PC-3 (cell line): Measurements from ENCODE around the gene GPR84. TPM values are rescaled to one million over a fixed set of nuclear protein-coding genes. Genes with fewer than 3 reads are reported as not detected.
"Not testable (repeated sequence)": the region's sequence is repeated elsewhere in the genome, so short reads cannot be mapped to it uniquely, and the experiment has no call there.

Experiments used
- ATAC-seq: fragments of 200-7000 bp; cut with Tn5 transposase; 2 replicates; pipeline ENCODE4 v1.9.1; 2020; ENCODE audit warnings: mild to moderate bottlenecking, moderate library complexity
- BruUV-seq: library from RNA; stranded (reverse); fragments of 400-500 nt; replicated peaks from 2 replicates; lab custom pipeline; 2021; lab: Mats Ljungman, UMichigan
- CTCF ChIA-PET: fragments of 300-600 bp; sonication (Branson Sonifier 250); formaldehyde crosslinking; loops from one replicate; lab custom pipeline; 2022; ENCODE audit warnings: antibody characterized with exemption; lab: Charles Lee
- POLR2A ChIA-PET: fragments of 300-600 bp; sonication (Branson Sonifier 250); formaldehyde crosslinking; loops from one replicate; lab custom pipeline; 2022; ENCODE audit warnings: antibody characterized with exemption; ENCODE audit not compliant: unreplicated experiment; lab: Charles Lee
- DNase-seq: peaks from one replicate; pipeline ENCODE4 v3.0.0-alpha.2; 2015
- H2AFZ ChIP-seq: fragments of 300-600 bp; sonication (generic); 2 replicates; pipeline ENCODE4 v1.6.0; 2016; ENCODE audit warnings: antibody characterized with exemption, low read length
- H3F3A ChIP-seq: fragments of 300-600 bp; sonication (generic); one replicate; pipeline ENCODE4 v1.6.0; 2017; ENCODE audit warnings: antibody characterized with exemption, low read length, control low read depth, mild to moderate bottlenecking; ENCODE audit not compliant: unreplicated experiment
- H3K27ac ChIP-seq: fragments of 300-600 bp; sonication (generic); 2 replicates; pipeline ENCODE4 v1.5.1; 2016; ENCODE audit warnings: mild to moderate bottlenecking, low read length
- H3K27me3 ChIP-seq: fragments of 300-600 bp; sonication (generic); 2 replicates; pipeline ENCODE4 v1.6.1; 2016; ENCODE audit warnings: low read length, mixed read lengths
- H3K36me3 ChIP-seq: fragments of 300-600 bp; sonication (generic); 2 replicates; pipeline ENCODE4 v1.6.1; 2016; ENCODE audit warnings: low read depth, mixed run types, low read length, mixed read lengths
- H3K4me1 ChIP-seq: fragments of 300-600 bp; sonication (generic); 2 replicates; pipeline ENCODE4 v1.5.1; 2016; ENCODE audit warnings: low read length; ENCODE audit not compliant: insufficient read depth
- H3K4me2 ChIP-seq: fragments of 300-600 bp; sonication (generic); 2 replicates; pipeline ENCODE4 v1.6.0; 2016; ENCODE audit warnings: low read length
- H3K4me3 ChIP-seq: fragments of 300-600 bp; sonication (generic); 2 replicates; pipeline ENCODE4 v1.5.1; 2016; ENCODE audit warnings: mild to moderate bottlenecking, low read length, mixed read lengths
- H3K79me2 ChIP-seq: fragments of 300-600 bp; sonication (generic); 2 replicates; pipeline ENCODE4 v1.6.1; 2017; ENCODE audit warnings: low read length, mixed read lengths
- H3K9ac ChIP-seq: fragments of 300-600 bp; sonication (generic); 2 replicates; pipeline ENCODE4 v1.6.0; 2016; ENCODE audit warnings: mild to moderate bottlenecking, low read length
- H3K9me2 ChIP-seq: fragments of 300-600 bp; sonication (generic); replicated peaks from 2 replicates; pipeline ENCODE4 v1.6.1; 2016; ENCODE audit warnings: mixed run types, low read length, mixed read lengths
- H3K9me3 ChIP-seq: fragments of 300-600 bp; sonication (generic); 2 replicates; pipeline ENCODE4 v1.6.1; 2016; ENCODE audit warnings: low read length, mixed read lengths
- H4K20me1 ChIP-seq: fragments of 300-600 bp; sonication (generic); 2 replicates; pipeline ENCODE4 v1.6.1; 2016; ENCODE audit warnings: low read length, mixed read lengths
- EZH2 ChIP-seq: fragments of 300-600 bp; sonication (generic); IDR thresholded peaks from one replicate; pipeline ENCODE4 v1.6.1; 2017; ENCODE audit warnings: antibody characterized with exemption, mild to moderate bottlenecking, low read length; ENCODE audit not compliant: unreplicated experiment
- EZH2phosphoT487 ChIP-seq: fragments of 300-600 bp; sonication (generic); IDR thresholded peaks from 2 replicates; pipeline ENCODE4 v1.6.1; 2018; ENCODE audit warnings: mild to moderate bottlenecking, antibody characterized with exemption, low read length, borderline replicate concordance
- intact Hi-C: fragments of 100-400 bp; cut with micrococcal nuclease; formaldehyde crosslinking; loops from 2 replicates; pipeline ENCODE4 v1.9.0; 2023
- total RNA-seq: library from RNA; depleted of rRNA; stranded (reverse); fragments of >200 nt; gene quantifications from 2 replicates; pipeline ENCODE4 v1.2.3, GENCODE V29; 2014
- TF ChIP-seq, protein P1 (sequence below): fragments of 300-600 bp; sonication (generic); conservative IDR thresholded peaks from 2 replicates; pipeline ENCODE4 v1.5.1; 2017; ENCODE audit warnings: antibody characterized with exemption, low read depth, mild to moderate bottlenecking, low read length

The GPR84 gene
- total RNA-seq, 1 experiment from 2014 or later: not detected

DNA sequence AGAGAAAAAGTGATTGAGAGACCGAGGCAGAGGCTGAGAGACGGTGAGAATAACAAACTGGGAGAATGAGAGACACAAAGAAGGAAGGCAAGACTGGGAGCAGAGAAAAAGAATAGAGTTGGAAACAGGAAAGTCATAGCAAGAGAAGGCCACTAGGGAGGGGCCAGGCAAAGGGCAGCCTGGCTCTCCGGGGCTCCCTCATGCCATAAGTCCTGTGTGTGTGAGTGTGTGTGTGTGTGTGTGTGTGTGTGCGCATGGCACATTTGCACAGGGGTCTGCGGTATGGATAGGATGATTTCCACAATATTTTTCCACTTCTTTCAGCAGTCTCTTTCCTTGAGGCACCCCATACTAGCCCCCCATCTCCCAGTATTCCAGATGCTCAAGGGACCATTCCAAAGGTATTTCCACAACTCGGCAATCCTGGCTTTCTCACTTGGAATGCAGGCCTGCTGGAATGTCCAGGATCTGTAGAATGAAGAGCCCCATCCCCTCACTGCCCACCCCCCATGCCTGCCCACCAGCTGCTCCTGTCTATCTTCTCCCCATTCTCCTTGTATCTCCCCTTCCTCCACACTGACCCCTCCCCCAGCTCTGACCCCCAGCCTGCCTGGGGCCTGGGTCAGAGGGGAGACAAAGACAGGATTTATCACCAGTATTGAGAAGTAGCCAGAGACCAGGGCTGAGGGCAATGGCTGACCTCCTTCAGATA lies 9.0 kb downstream of the GPR84 start:
- Histone ChIP-seq H3K27me3 (no peaks in the 10 kb centered on the region), H3K36me3 (peaks cover 11% of the 10 kb centered on the region; the same call in 1 of the 2 replicates), H3K9ac (no peak overlapping the region), H3F3A (no peaks in the 10 kb centered on the region), H3K79me2 (no peaks in the 10 kb centered on the region), H3K4me2 (no peak overlapping the region), H3K27ac (no peak overlapping the region), H3K9me2 (no peaks in the 10 kb centered on the region), H3K4me3 (no peak overlapping the region), H3K9me3 (no peaks in the 10 kb centered on the region), H2AFZ (no peak overlapping the region), H4K20me1 (no peaks in the 10 kb centered on the region), H3K4me1 (peaks cover 20% of the 10 kb centered on the region)
- BruUV-seq: no TSS peak
- DNase-seq: no peak
- ChIA-PET POLR2A (no interaction called here), CTCF (no interaction called here)
- no peak for ATAC-seq
- intact Hi-C loops: no loop called here
- TF ChIP-seq, protein P1, sequence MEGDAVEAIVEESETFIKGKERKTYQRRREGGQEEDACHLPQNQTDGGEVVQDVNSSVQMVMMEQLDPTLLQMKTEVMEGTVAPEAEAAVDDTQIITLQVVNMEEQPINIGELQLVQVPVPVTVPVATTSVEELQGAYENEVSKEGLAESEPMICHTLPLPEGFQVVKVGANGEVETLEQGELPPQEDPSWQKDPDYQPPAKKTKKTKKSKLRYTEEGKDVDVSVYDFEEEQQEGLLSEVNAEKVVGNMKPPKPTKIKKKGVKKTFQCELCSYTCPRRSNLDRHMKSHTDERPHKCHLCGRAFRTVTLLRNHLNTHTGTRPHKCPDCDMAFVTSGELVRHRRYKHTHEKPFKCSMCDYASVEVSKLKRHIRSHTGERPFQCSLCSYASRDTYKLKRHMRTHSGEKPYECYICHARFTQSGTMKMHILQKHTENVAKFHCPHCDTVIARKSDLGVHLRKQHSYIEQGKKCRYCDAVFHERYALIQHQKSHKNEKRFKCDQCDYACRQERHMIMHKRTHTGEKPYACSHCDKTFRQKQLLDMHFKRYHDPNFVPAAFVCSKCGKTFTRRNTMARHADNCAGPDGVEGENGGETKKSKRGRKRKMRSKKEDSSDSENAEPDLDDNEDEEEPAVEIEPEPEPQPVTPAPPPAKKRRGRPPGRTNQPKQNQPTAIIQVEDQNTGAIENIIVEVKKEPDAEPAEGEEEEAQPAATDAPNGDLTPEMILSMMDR: no peak
- TF ChIP-seq EZH2 (no peak), EZH2phosphoT487 (no peak)

GRCh38 chr12:54354271-54354670 lies 10.0 kb downstream of the GPR84 start:
- POLR2A ChIA-PET, H3K27me3 ChIP-seq, H3F3A ChIP-seq, H3K79me2 ChIP-seq, H3K4me2 ChIP-seq, intact Hi-C loops, H3K9ac ChIP-seq, BruUV-seq, CTCF ChIA-PET, H3K4me3 ChIP-seq, H3K27ac ChIP-seq, H2AFZ ChIP-seq, H3K9me3 ChIP-seq, ATAC-seq, H4K20me1 ChIP-seq, DNase-seq, H3K9me2 ChIP-seq: not testable (repeated sequence)
- Histone ChIP-seq H3K4me1 (peaks cover 12% of the 10 kb centered on the region), H3K36me3 (peaks cover 16% of the 10 kb centered on the region; the same call in 1 of the 2 replicates)

DNA sequence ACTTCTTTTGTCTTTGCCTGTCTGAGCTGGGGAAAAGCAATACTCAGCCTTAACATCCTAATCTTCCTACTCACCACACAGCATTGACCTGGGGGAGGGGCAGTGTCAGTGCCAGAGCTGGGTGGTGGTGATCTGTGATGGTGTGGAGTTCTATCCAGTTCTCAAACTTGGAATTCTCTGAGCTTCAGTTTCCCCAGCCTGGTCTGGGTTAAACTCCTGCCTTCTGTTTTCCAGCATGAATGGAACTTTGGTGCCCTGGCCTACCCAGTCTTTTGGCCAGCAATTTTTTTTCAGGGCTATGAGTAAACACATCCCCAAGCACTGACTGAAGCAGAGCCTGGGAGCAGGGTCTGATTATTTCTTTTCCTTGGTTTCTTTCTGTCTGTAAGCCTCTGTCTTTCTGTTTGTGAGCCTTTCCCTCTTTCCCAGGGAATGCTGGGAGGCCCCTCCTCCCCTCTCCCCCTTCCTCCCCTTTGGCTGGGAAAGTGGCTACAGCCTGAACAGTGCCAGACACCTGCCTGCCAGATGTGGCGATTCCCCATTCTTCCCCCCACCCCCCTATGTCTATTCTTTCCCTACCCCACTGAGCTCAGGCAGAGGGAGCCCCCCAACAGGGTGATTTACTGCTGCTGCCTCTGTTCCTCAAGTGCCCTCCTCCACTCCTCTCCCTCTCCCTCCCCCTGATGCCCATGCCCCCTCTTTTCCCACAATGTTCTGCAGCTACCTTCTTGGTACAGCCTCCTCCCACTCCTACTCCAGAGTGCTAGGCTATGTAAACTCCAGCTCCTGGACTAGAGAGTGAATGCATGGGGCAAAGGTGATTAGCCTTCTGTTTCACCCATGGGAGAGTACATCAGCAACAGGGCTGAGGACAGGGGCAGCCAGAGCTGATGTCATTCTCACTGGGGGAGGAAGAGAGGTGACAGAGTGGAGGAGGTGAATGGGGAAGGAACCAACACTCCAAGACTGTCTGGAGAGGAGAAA lies 11.1 kb downstream of the GPR84 start:
- Histone ChIP-seq H3K27ac (no peak overlapping the region), H3K27me3 (no peaks in the 10 kb centered on the region), H2AFZ (no peak overlapping the region), H4K20me1 (no peaks in the 10 kb centered on the region), H3K9ac (no peak overlapping the region), H3K9me3 (no peaks in the 10 kb centered on the region), H3K79me2 (no peaks in the 10 kb centered on the region), H3F3A (no peaks in the 10 kb centered on the region), H3K4me2 (no peak overlapping the region), H3K4me3 (no peak overlapping the region), H3K36me3 (peaks cover 22% of the 10 kb centered on the region), H3K4me1 (peaks cover 5% of the 10 kb centered on the region; the same call in 1 of the 2 replicates), H3K9me2 (no peaks in the 10 kb centered on the region)
- no peak for TF ChIP-seq EZH2
- TF ChIP-seq, protein P1: no peak
- no peak for TF ChIP-seq EZH2phosphoT487
- DNase-seq: no peak
- POLR2A ChIA-PET: no interaction called here
- intact Hi-C loops: no loop called here
- ATAC-seq: peak; percentile 36; the same call in 1 of the 2 replicates
- BruUV-seq: no TSS peak
- CTCF ChIA-PET: interaction anchor here (1.2 kb wide), 1 partner anchor 26 kb away, joined by 3 read pairs; no protein-coding TSS in a partner anchor
